HepG2 (cell line): ENCODE measurements around the gene AQP7. TPM values are rescaled to one million over a fixed set of nuclear protein-coding genes. Genes with fewer than 3 reads are reported as not detected.
A peak's percentile ranks its signal among the peaks of the same experiment; 100 is the strongest.

Source experiments
- ATAC-seq: fragments of 200-7000 bp; cut with Tn5 transposase; 3 replicates; pipeline ENCODE4 v1.9.1; 2020; ENCODE audit warnings: mild to moderate bottlenecking, moderate library complexity
- BruUV-seq: library from RNA; stranded (reverse); fragments of 400-500 nt; replicated peaks from 2 replicates; lab custom pipeline; 2021; lab: Mats Ljungman, UMichigan
- CTCF ChIA-PET: fragments of 300-600 bp; formaldehyde crosslinking; extraction: SDS; loops from one replicate; lab custom pipeline; 2021; ENCODE audit warnings: low total read pairs, inconsistent platforms, low intra/inter-chr PET ratio; lab: Yijun Ruan, JAX
- POLR2A ChIA-PET: fragments of 350-600 bp; sonication (Branson Sonifier 250); formaldehyde crosslinking; loops from one replicate; lab custom pipeline; 2020; ENCODE audit warnings: antibody characterized with exemption, inconsistent platforms; lab: Yijun Ruan, JAX
- DNase-seq: peaks from one replicate; pipeline ENCODE4 v3.0.0-alpha.2; 2015; ENCODE audit warnings: low spot score
- FAIRE-seq: peaks from 3 replicates; lab custom pipeline; 2011; peaks lifted over from hg19 to GRCh38; lab: Jason Lieb, UNC
- H2AFZ ChIP-seq: one replicate; pipeline ENCODE4 v1.6.1; 2011; ENCODE audit warnings: low read length, inconsistent platforms
- H3K27ac ChIP-seq: fragments of 300-600 bp; 3 replicates; pipeline ENCODE4 v1.8.0; 2011; ENCODE audit warnings: mixed run types, mild to moderate bottlenecking, mixed read lengths, low read length, inconsistent platforms; ENCODE audit not compliant: insufficient read depth; ENCODE audit errors: extremely low read length
- H3K27me3 ChIP-seq, 2 experiments: fragments of 200-600 bp in 1 of 2; 2 replicates in 1 of 2; 3 replicates in 1 of 2; pipeline versions ENCODE4 v1.6.0 to v1.8.0; 2011; ENCODE audit warnings: low read length in 2 of 2, mild to moderate bottlenecking in 2 of 2, moderate library complexity in 2 of 2, inconsistent platforms in 1 of 2; ENCODE audit not compliant: insufficient read depth in 2 of 2, control insufficient read depth in 1 of 2
- H3K36me3 ChIP-seq, 2 experiments: fragments of 200-600 bp in 1 of 2; replicated peaks in 1 of 2; 2 replicates in 1 of 2; 3 replicates in 1 of 2; pipeline versions ENCODE4 v1.5.1 to v1.8.0; 2011; ENCODE audit warnings: low read length in 2 of 2, inconsistent platforms in 1 of 2; ENCODE audit not compliant: insufficient read depth in 2 of 2, control insufficient read depth in 1 of 2
- H3K4me1 ChIP-seq: 2 replicates; pipeline ENCODE4 v1.5.1; 2012; ENCODE audit warnings: low read length, inconsistent platforms; ENCODE audit not compliant: insufficient read depth
- H3K4me2 ChIP-seq: 2 replicates; pipeline ENCODE4 v1.6.0; 2011; ENCODE audit warnings: low read depth, low read length, inconsistent platforms
- H3K4me3 ChIP-seq, 3 experiments: fragments of 200-600 bp in 1 of 3; sonication (generic), shearing (Covaris generic) in 1 of 3; replicated peaks in 1 of 3; 2 replicates each; pipeline ENCODE4 v1.5.1; 2011 to 2016; ENCODE audit warnings: low read length in 3 of 3, inconsistent platforms in 2 of 3, low read depth in 2 of 3, mild to moderate bottlenecking in 2 of 3, control low read depth in 1 of 3, mixed read lengths in 1 of 3; ENCODE audit not compliant: insufficient read depth in 1 of 3
- H3K79me2 ChIP-seq: one replicate; pipeline ENCODE4 v1.6.1; 2011; ENCODE audit warnings: low read length, inconsistent platforms; ENCODE audit not compliant: insufficient read depth
- H3K9ac ChIP-seq: 2 replicates; pipeline ENCODE4 v1.6.0; 2011; ENCODE audit warnings: mild to moderate bottlenecking, low read depth, low read length, inconsistent platforms; ENCODE audit not compliant: insufficient read depth
- H3K9me3 ChIP-seq: 2 replicates; pipeline ENCODE4 v1.5.1; 2012; ENCODE audit warnings: mild to moderate bottlenecking, low read length
- H4K20me1 ChIP-seq: 2 replicates; pipeline ENCODE4 v1.6.0; 2011; ENCODE audit warnings: inconsistent platforms, mild to moderate bottlenecking, low read length, moderate library complexity; ENCODE audit not compliant: insufficient read depth
- CAMTA2 ChIP-seq: sonication (generic); formaldehyde crosslinking; IDR thresholded peaks from 2 replicates; pipeline ENCODE4 v1.4.0; 2020; ENCODE audit warnings: mild to moderate bottlenecking, missing genetic modification reagents, borderline replicate concordance
- HDAC1 ChIP-seq: sonication (generic); formaldehyde crosslinking; IDR thresholded peaks from 2 replicates; pipeline ENCODE4 v1.5.1; 2020; ENCODE audit warnings: mild to moderate bottlenecking, missing genetic modification reagents
- HNF4A ChIP-seq: sonication (generic); formaldehyde crosslinking; IDR thresholded peaks from 2 replicates; pipeline ENCODE4 v1.4.0; 2020; ENCODE audit warnings: missing genetic modification reagents
- HNRNPH1 ChIP-seq: fragments of 200-400 bp; formaldehyde crosslinking; optimal IDR thresholded peaks from 2 replicates; pipeline ENCODE3; 2017; ENCODE audit warnings: mild to moderate bottlenecking, low read depth, low read length
- HOXA3 ChIP-seq: sonication (generic); formaldehyde crosslinking; IDR thresholded peaks from 2 replicates; pipeline ENCODE4 v1.5.0; 2020; ENCODE audit warnings: missing genetic modification reagents
- KAT7 ChIP-seq: IDR thresholded peaks from 2 replicates; pipeline ENCODE4 v1.6.1; 2018; ENCODE audit warnings: borderline replicate concordance, missing compliant biosample characterization
- KLF12 ChIP-seq: sonication (generic); formaldehyde crosslinking; IDR thresholded peaks from 2 replicates; pipeline ENCODE4 v1.4.0; 2020; ENCODE audit warnings: missing genetic modification reagents, borderline replicate concordance
- MTA1 ChIP-seq: sonication (generic); formaldehyde crosslinking; IDR thresholded peaks from 2 replicates; pipeline ENCODE4 v1.4.0; 2020; ENCODE audit warnings: missing genetic modification reagents, mild to moderate bottlenecking, borderline replicate concordance
- MXD4 ChIP-seq: IDR thresholded peaks from 2 replicates; pipeline ENCODE4 v1.6.1; 2016; ENCODE audit warnings: mild to moderate bottlenecking, missing biosample characterization, missing genetic modification reagents
- NAIF1 ChIP-seq: sonication (generic); formaldehyde crosslinking; IDR thresholded peaks from 2 replicates; pipeline ENCODE4 v1.5.0; 2020; ENCODE audit warnings: mild to moderate bottlenecking, missing genetic modification reagents, borderline replicate concordance
- ONECUT2 ChIP-seq: sonication (generic); formaldehyde crosslinking; IDR thresholded peaks from 2 replicates; pipeline ENCODE4 v1.4.0; 2020; ENCODE audit warnings: missing genetic modification reagents
- TSC22D2 ChIP-seq: sonication (generic); formaldehyde crosslinking; IDR thresholded peaks from 2 replicates; pipeline ENCODE4 v1.5.1; 2020; ENCODE audit warnings: missing genetic modification reagents, mild to moderate bottlenecking, borderline replicate concordance
- U2AF2 ChIP-seq: fragments of 200-400 bp; formaldehyde crosslinking; IDR thresholded peaks from 2 replicates; pipeline ENCODE4 v1.6.1; 2017; ENCODE audit warnings: low read depth, mild to moderate bottlenecking, low read length
- XRCC5 ChIP-seq: fragments of 200-400 bp; formaldehyde crosslinking; optimal IDR thresholded peaks from 2 replicates; pipeline ENCODE3; 2017; ENCODE audit warnings: mild to moderate bottlenecking, low read length
- ZMYM4 ChIP-seq: sonication (generic); formaldehyde crosslinking; IDR thresholded peaks from 2 replicates; pipeline ENCODE4 v1.8.1; 2023; ENCODE audit warnings: mild to moderate bottlenecking, missing genetic modification reagents
- ZNF234 ChIP-seq: sonication (generic); formaldehyde crosslinking; conservative IDR thresholded peaks from 2 replicates; pipeline ENCODE4 v1.5.1; 2020; ENCODE audit warnings: mild to moderate bottlenecking, missing genetic modification reagents
- ZNF335 ChIP-seq: sonication (generic); formaldehyde crosslinking; IDR thresholded peaks from 2 replicates; pipeline ENCODE4 v1.4.0; 2020; ENCODE audit warnings: missing genetic modification reagents
- ZNF792 ChIP-seq: IDR thresholded peaks from 2 replicates; pipeline ENCODE4 v1.6.1; 2016
- WGBS: methylation state at CpG from one replicate; pipeline ENCODE4 v1.1.6; 2017; ENCODE audit warnings: low lambda C conversion rate; 5-methylcytosine and 5-hydroxymethylcytosine counted together
- in situ Hi-C: cut with HindIII; loops from 2 replicates; pipeline ENCODE4 v1.10.0; 2017; ENCODE audit warnings: low pct_unique_long_range_greater_than_20kb; ENCODE audit not compliant: extremely low pct_ligation_motif_present
- intact Hi-C: fragments of 100-400 bp; cut with micrococcal nuclease; formaldehyde crosslinking; loops from one replicate; pipeline ENCODE4 v1.10.0; 2022; ENCODE audit not compliant: unreplicated experiment
- polyA plus RNA-seq, 8 experiments: library from polyadenylated mRNA; depleted of rRNA in 3 of 8; stranded (reverse) in 7 of 8; unstranded in 1 of 8; fragments of >200 nt; fragmentation: Illumina TruSeq in 4 of 8; extraction: Trizol in 4 of 8; gene quantifications; 2 replicates each; pipeline versions ENCODE4 v1.2.1 to v1.2.3, GENCODE V29; 2011 to 2016; ENCODE audit warnings: low read depth in 4 of 8, missing spikeins in 1 of 8, mixed read lengths in 1 of 8; ENCODE audit not compliant: insufficient read depth in 1 of 8
- total RNA-seq, 5 experiments: library from RNA; depleted of rRNA; stranded (reverse); fragments of >200 nt; fragmentation: Illumina TruSeq; extraction: Trizol; gene quantifications; 2 replicates each; pipeline ENCODE4 v1.2.3, GENCODE V29; 2016; ENCODE audit warnings: low read depth in 1 of 5
- TF ChIP-seq, protein P1 (sequence below): sonication (generic); formaldehyde crosslinking; IDR thresholded peaks from 2 replicates; pipeline ENCODE4 v1.4.0; 2020; ENCODE audit warnings: missing genetic modification reagents
- TF ChIP-seq, protein P2 (sequence below): sonication (generic); IDR thresholded peaks from 2 replicates; pipeline ENCODE4 v1.6.1; 2016; ENCODE audit warnings: low read depth, borderline replicate concordance
- TF ChIP-seq, protein P3 (sequence below): sonication (generic); formaldehyde crosslinking; conservative IDR thresholded peaks from 2 replicates; pipeline ENCODE4 v1.4.0; 2020; ENCODE audit warnings: missing genetic modification reagents

Gene AQP7
- total and polyA plus RNA-seq, 2 of the 13 experiments (the other 11 are each of a cell fraction or from before 2014, with no cell fraction given): 1.9 to 2.1 TPM

DNA sequence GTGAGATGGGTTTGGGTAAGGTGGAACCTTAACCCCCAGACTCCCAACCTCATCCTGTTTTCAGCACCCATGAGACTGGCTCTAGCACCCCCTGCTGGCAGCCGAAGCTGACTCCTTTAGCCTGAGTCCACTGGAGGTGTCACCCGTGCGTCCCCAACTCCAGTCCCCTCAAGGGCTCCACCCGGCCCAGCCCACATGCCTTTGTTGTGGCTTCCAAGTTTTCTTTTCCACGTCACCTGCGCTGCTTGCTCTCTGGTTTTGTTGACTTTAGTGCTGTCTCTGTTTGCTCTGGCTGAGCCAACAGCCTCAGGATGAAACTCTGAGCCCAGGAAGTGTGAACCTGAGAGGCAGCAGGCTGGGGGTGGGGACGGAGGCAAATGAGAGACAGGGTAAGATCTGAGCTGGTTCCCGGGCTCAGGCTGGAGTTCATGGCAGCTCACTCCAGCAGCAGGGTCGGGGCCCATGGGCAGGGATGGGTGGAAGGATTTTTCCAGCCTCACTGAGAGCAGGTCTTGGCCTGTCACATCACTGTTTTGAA, 13.2 kb upstream of the AQP7 start:
- Histone ChIP-seq H3K9me3 (no peaks in the 10 kb centered on the region), H3K36me3 (no peaks in the 10 kb centered on the region), H3K27me3 (peaks cover 3 to 62% of the 10 kb centered on the region in 2 experiments; a peak in 4 of 5 replicates), H3K4me1 (peaks cover 59% of the 10 kb centered on the region), H3K4me3 (peak overlapping the region in 1 of 3 experiments; percentile 42; a peak in 1 of 6 replicates), H3K27ac (no peak overlapping the region), H4K20me1 (no peaks in the 10 kb centered on the region), H3K79me2 (no peaks in the 10 kb centered on the region), H2AFZ (no peak overlapping the region), H3K9ac (no peak overlapping the region), H3K4me2 (peak overlapping the region; percentile 51)
- intact Hi-C loops: loop anchor here (2.0 to 5.0 kb wide), 2 partner anchors 37 to 52 kb away; no protein-coding TSS in a partner anchor
- ChIA-PET POLR2A (interaction anchor here (0.8 to 3.0 kb wide), 15 partner anchors 8 to 151 kb away, joined by 3 to 18 read pairs (median 6); partner anchors contain the start of genes AQP3, BAG1, CHMP5 and NFX1), CTCF (interaction anchor here (1.7 to 1.8 kb wide), 2 partner anchors 12 to 41 kb away, joined by 5 to 12 read pairs; no protein-coding TSS in a partner anchor)
- FAIRE-seq (peak; percentile 99), DNase-seq (peak; percentile 99), ATAC-seq (peak; percentile 95)
- no TSS peak for BruUV-seq
- WGBS: 0% methylated on average over 9 of the region's 9 CpGs
- in situ Hi-C loops: no loop called here
- peak; percentile 100 for TF ChIP-seq HDAC1
- TF ChIP-seq U2AF2: no peak
- TF ChIP-seq XRCC5: peak; percentile 91
- TF ChIP-seq ZMYM4 (CRISPR knock-in tag): peak; percentile 90
- TF ChIP-seq KLF12: peak; percentile 90; the same call in 1 of the 2 replicates
- peak; percentile 88 for TF ChIP-seq NAIF1
- TF ChIP-seq ZNF335 (CRISPR knock-in tag): peak; percentile 89; the same call in 1 of the 2 replicates
- TF ChIP-seq ZNF234 (CRISPR knock-in tag): no peak
- TF ChIP-seq ZNF792 (CRISPR knock-in tag): peak; percentile 87
- TF ChIP-seq TSC22D2 (CRISPR knock-in tag): peak; percentile 89; the same call in 1 of the 2 replicates
- no peak for TF ChIP-seq CAMTA2 (CRISPR knock-in tag)
- peak; percentile 44; the same call in 1 of the 2 replicates for TF ChIP-seq ONECUT2 (CRISPR knock-in tag)
- peak; percentile 99 for TF ChIP-seq MTA1 (CRISPR knock-in tag)
- TF ChIP-seq, protein P1, sequence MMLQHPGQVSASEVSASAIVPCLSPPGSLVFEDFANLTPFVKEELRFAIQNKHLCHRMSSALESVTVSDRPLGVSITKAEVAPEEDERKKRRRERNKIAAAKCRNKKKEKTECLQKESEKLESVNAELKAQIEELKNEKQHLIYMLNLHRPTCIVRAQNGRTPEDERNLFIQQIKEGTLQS (CRISPR knock-in tag): peak; percentile 87
- TF ChIP-seq, protein P2, sequence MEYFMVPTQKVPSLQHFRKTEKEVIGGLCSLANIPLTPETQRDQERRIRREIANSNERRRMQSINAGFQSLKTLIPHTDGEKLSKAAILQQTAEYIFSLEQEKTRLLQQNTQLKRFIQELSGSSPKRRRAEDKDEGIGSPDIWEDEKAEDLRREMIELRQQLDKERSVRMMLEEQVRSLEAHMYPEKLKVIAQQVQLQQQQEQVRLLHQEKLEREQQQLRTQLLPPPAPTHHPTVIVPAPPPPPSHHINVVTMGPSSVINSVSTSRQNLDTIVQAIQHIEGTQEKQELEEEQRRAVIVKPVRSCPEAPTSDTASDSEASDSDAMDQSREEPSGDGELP: peak; percentile 92
- peak; percentile 76 for TF ChIP-seq MXD4 (CRISPR knock-in tag)
- TF ChIP-seq HOXA3: peak; percentile 95
- peak; percentile 97 for TF ChIP-seq HNF4A
- no peak for TF ChIP-seq KAT7 (CRISPR knock-in tag)
- TF ChIP-seq HNRNPH1: no peak
- TF ChIP-seq, protein P3, sequence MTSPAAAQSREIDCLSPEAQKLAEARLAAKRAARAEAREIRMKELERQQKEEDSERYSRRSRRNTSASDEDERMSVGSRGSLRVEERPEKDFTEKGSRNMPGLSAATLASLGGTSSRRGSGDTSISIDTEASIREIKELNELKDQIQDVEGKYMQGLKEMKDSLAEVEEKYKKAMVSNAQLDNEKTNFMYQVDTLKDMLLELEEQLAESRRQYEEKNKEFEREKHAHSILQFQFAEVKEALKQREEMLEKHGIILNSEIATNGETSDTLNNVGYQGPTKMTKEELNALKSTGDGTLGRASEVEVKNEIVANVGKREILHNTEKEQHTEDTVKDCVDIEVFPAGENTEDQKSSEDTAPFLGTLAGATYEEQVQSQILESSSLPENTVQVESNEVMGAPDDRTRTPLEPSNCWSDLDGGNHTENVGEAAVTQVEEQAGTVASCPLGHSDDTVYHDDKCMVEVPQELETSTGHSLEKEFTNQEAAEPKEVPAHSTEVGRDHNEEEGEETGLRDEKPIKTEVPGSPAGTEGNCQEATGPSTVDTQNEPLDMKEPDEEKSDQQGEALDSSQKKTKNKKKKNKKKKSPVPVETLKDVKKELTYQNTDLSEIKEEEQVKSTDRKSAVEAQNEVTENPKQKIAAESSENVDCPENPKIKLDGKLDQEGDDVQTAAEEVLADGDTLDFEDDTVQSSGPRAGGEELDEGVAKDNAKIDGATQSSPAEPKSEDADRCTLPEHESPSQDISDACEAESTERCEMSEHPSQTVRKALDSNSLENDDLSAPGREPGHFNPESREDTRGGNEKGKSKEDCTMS (CRISPR knock-in tag): no peak
